Panc1 (cell line): ENCODE results near the gene DNM1L. TPM values are rescaled to one million over a fixed set of nuclear protein-coding genes. Genes with fewer than 3 reads are reported as not detected.
"Not testable (repeated sequence)": the region's sequence is repeated elsewhere in the genome, so short reads cannot be mapped to it uniquely, and the experiment has no call there.

ENCODE experiments used
- ATAC-seq: fragments of 200-7000 bp; cut with Tn5 transposase; 2 replicates; pipeline ENCODE4 v1.9.1; 2020; ENCODE audit warnings: mild to moderate bottlenecking, moderate library complexity
- BruUV-seq: library from RNA; stranded (reverse); fragments of 400-500 nt; replicated peaks from 2 replicates; lab custom pipeline; 2021; lab: Mats Ljungman, UMichigan
- CTCF ChIA-PET: fragments of 300-600 bp; sonication (Branson Sonifier 250); formaldehyde crosslinking; loops from one replicate; lab custom pipeline; 2022; ENCODE audit warnings: antibody characterized with exemption; lab: Charles Lee
- POLR2A ChIA-PET: fragments of 300-600 bp; sonication (Branson Sonifier 250); formaldehyde crosslinking; loops from one replicate; lab custom pipeline; 2022; ENCODE audit warnings: antibody characterized with exemption; lab: Charles Lee
- DNase-seq: peaks from one replicate; pipeline ENCODE4 v3.0.0-alpha.2; 2010; ENCODE audit warnings: low read depth, low spot score
- H3K27ac ChIP-seq: 2 replicates; pipeline ENCODE4 v1.5.1; 2011; ENCODE audit warnings: mild to moderate bottlenecking, low read length, inconsistent platforms
- H3K27me3 ChIP-seq: fragments of 200-500 bp; sonication (Bioruptor generic); 2 replicates; pipeline ENCODE4 v1.6.0; 2014; ENCODE audit warnings: low read length, inconsistent platforms; ENCODE audit not compliant: control insufficient read depth, insufficient read depth
- H3K36me3 ChIP-seq: fragments of 200-500 bp; sonication (Bioruptor generic); 2 replicates; pipeline ENCODE4 v1.5.1; 2014; ENCODE audit warnings: inconsistent platforms, mild to moderate bottlenecking, low read length, moderate library complexity; ENCODE audit not compliant: control insufficient read depth, insufficient read depth
- H3K4me1 ChIP-seq: 2 replicates; pipeline ENCODE4 v1.5.1; 2011; ENCODE audit warnings: inconsistent platforms, mild to moderate bottlenecking, low read length, moderate library complexity; ENCODE audit not compliant: control insufficient read depth, insufficient read depth
- H3K4me3 ChIP-seq, 2 experiments: 2 replicates each; pipeline ENCODE4 v1.5.1; 2011 to 2012; ENCODE audit warnings: low read depth in 2 of 2, low read length in 2 of 2, mild to moderate bottlenecking in 2 of 2, inconsistent platforms in 1 of 2, moderate library complexity in 1 of 2
- H3K9me3 ChIP-seq: fragments of 200-500 bp; sonication (Bioruptor generic); 2 replicates; pipeline ENCODE4 v1.5.1; 2014; ENCODE audit warnings: low read depth, mild to moderate bottlenecking, inconsistent platforms, low read length, moderate library complexity; ENCODE audit not compliant: control insufficient read depth, insufficient read depth
- POLR2AphosphoS5 ChIP-seq: IDR thresholded peaks from 2 replicates; pipeline ENCODE4 v1.6.1; 2012; ENCODE audit warnings: mild to moderate bottlenecking, low read depth, low read length, moderate library complexity
- SIN3A ChIP-seq: IDR thresholded peaks from 2 replicates; pipeline ENCODE4 v1.6.1; 2012; ENCODE audit warnings: low read depth, mild to moderate bottlenecking, low read length, moderate library complexity, borderline replicate concordance; ENCODE audit not compliant: insufficient read depth
- TCF7L2 ChIP-seq: IDR thresholded peaks from 2 replicates; pipeline ENCODE4 v1.6.1; 2011; ENCODE audit warnings: mild to moderate bottlenecking, low read depth, low read length, inconsistent platforms
- in situ Hi-C: cut with HindIII; loops from 2 replicates; pipeline ENCODE4 v1.10.0; 2016; ENCODE audit warnings: low sequenced_read_pairs, low pct_unique_long_range_greater_than_20kb
- intact Hi-C: fragments of 100-400 bp; cut with micrococcal nuclease; formaldehyde crosslinking; loops from one replicate; pipeline ENCODE4 v1.10.0; 2022; ENCODE audit not compliant: unreplicated experiment
- total RNA-seq: library from RNA; stranded (reverse); gene quantifications from one replicate; pipeline ENCODE4 v1.2.1, GENCODE V29; 2021; ENCODE audit not compliant: unreplicated experiment
- TF ChIP-seq, protein P1 (sequence below): fragments of 450-650 bp; IDR thresholded peaks from 2 replicates; pipeline ENCODE4 v1.5.1; 2017; ENCODE audit warnings: mild to moderate bottlenecking
- TF ChIP-seq, protein P2 (sequence below), 2 experiments: IDR thresholded peaks; 2 replicates each; pipeline ENCODE4 v1.6.1; 2011 to 2012; ENCODE audit warnings: low read depth in 2 of 2, control low read depth in 1 of 2, low read length in 1 of 2, mild to moderate bottlenecking in 1 of 2, moderate library complexity in 1 of 2; ENCODE audit not compliant: insufficient read depth in 1 of 2

Gene DNM1L
- total RNA-seq, 1 experiment from 2014 or later = 91.8 TPM

GRCh38 chr12:32718926-32719325, 39.8 kb downstream of the DNM1L start:
- Histone ChIP-seq H3K27ac (no peak overlapping the region), H3K4me1 (no peaks in the 10 kb centered on the region), H3K36me3 (peaks cover 16% of the 10 kb centered on the region), H3K27me3 (no peaks in the 10 kb centered on the region), H3K4me3 (no peak overlapping the region), H3K9me3 (no peaks in the 10 kb centered on the region)
- POLR2A ChIA-PET = no interaction called here
- CTCF ChIA-PET = no interaction called here
- ATAC-seq = no peak
- no TSS peak for BruUV-seq
- TF ChIP-seq POLR2AphosphoS5 = no peak
- no peak for TF ChIP-seq TCF7L2
- TF ChIP-seq, protein P1, sequence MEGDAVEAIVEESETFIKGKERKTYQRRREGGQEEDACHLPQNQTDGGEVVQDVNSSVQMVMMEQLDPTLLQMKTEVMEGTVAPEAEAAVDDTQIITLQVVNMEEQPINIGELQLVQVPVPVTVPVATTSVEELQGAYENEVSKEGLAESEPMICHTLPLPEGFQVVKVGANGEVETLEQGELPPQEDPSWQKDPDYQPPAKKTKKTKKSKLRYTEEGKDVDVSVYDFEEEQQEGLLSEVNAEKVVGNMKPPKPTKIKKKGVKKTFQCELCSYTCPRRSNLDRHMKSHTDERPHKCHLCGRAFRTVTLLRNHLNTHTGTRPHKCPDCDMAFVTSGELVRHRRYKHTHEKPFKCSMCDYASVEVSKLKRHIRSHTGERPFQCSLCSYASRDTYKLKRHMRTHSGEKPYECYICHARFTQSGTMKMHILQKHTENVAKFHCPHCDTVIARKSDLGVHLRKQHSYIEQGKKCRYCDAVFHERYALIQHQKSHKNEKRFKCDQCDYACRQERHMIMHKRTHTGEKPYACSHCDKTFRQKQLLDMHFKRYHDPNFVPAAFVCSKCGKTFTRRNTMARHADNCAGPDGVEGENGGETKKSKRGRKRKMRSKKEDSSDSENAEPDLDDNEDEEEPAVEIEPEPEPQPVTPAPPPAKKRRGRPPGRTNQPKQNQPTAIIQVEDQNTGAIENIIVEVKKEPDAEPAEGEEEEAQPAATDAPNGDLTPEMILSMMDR = no peak
- TF ChIP-seq, protein P2, sequence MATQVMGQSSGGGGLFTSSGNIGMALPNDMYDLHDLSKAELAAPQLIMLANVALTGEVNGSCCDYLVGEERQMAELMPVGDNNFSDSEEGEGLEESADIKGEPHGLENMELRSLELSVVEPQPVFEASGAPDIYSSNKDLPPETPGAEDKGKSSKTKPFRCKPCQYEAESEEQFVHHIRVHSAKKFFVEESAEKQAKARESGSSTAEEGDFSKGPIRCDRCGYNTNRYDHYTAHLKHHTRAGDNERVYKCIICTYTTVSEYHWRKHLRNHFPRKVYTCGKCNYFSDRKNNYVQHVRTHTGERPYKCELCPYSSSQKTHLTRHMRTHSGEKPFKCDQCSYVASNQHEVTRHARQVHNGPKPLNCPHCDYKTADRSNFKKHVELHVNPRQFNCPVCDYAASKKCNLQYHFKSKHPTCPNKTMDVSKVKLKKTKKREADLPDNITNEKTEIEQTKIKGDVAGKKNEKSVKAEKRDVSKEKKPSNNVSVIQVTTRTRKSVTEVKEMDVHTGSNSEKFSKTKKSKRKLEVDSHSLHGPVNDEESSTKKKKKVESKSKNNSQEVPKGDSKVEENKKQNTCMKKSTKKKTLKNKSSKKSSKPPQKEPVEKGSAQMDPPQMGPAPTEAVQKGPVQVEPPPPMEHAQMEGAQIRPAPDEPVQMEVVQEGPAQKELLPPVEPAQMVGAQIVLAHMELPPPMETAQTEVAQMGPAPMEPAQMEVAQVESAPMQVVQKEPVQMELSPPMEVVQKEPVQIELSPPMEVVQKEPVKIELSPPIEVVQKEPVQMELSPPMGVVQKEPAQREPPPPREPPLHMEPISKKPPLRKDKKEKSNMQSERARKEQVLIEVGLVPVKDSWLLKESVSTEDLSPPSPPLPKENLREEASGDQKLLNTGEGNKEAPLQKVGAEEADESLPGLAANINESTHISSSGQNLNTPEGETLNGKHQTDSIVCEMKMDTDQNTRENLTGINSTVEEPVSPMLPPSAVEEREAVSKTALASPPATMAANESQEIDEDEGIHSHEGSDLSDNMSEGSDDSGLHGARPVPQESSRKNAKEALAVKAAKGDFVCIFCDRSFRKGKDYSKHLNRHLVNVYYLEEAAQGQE (IDR thresholded peaks at IDR 0.05; ENCODE audit: insufficient read depth in 1 of 2, low read depth in 2 of 2, low read length in 1 of 2) = no peak
- no peak for TF ChIP-seq SIN3A
- no peak for DNase-seq
- intact Hi-C loops = no loop called here
- in situ Hi-C loops = no loop called here

DNA sequence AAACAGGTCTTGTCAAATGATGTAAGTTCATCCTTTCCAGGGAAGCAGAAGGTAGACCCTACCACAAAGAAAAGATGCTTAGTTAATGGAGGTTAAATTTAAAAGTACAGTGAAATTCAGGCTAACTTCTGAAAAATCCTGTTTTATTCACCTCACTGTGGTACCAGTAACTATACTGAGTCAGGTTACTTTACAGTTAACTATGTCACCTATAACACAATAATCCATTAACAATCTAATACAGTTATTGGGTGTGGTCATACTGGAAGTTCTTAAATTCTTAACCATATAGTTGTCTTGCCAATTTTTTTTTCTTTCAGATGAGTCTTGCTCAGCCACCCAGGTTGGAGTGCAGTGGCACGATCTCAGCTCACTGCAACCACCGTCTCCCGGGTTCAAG, 46.2 kb downstream of the DNM1L start:
- CTCF ChIA-PET = interaction anchor here (0.6 kb wide), 2 partner anchors 83 to 154 kb away, joined by 3 to 10 read pairs; no protein-coding TSS in a partner anchor
- H3K9me3 ChIP-seq, H3K27me3 ChIP-seq, intact Hi-C loops, H3K27ac ChIP-seq, BruUV-seq, H3K4me3 ChIP-seq, DNase-seq, H3K4me1 ChIP-seq, in situ Hi-C loops, POLR2A ChIA-PET, ATAC-seq: not testable (repeated sequence)
- H3K36me3 ChIP-seq = peaks cover 19% of the 10 kb centered on the region

GRCh38 chr12:32726286-32726685, 47.2 kb downstream of the DNM1L start:
- Histone ChIP-seq H3K4me1 (no peaks in the 10 kb centered on the region), H3K27me3 (no peaks in the 10 kb centered on the region), H3K27ac (no peak overlapping the region), H3K36me3 (peaks cover 25% of the 10 kb centered on the region), H3K4me3 (no peak overlapping the region), H3K9me3 (no peaks in the 10 kb centered on the region)
- in situ Hi-C loops = no loop called here
- TF ChIP-seq, protein P2 (IDR thresholded peaks at IDR 0.05; ENCODE audit: insufficient read depth in 1 of 2, low read depth in 2 of 2, low read length in 1 of 2) = no peak
- TF ChIP-seq POLR2AphosphoS5 (no peak), TCF7L2 (no peak), SIN3A (no peak)
- TF ChIP-seq, protein P1 = no peak
- TSS peak; percentile 48 for BruUV-seq
- CTCF ChIA-PET = no interaction called here
- intact Hi-C loops = no loop called here
- ATAC-seq = no peak
- no peak for DNase-seq
- POLR2A ChIA-PET = interaction anchor here (0.7 kb wide), 1 partner anchor 1303 kb away, joined by 9 read pairs; no protein-coding TSS in a partner anchor
